IMR-90 (cell line): ENCODE results near the gene PCCA. TPM values are rescaled to one million over a fixed set of nuclear protein-coding genes. Genes with fewer than 3 reads are reported as not detected.

ENCODE experiments used
- ATAC-seq: fragments of 200-7000 bp; cut with Tn5 transposase; 2 replicates; pipeline ENCODE4 v1.9.1; 2020; ENCODE audit warnings: low read depth, mild to moderate bottlenecking, moderate library complexity
- BruUV-seq: library from RNA; stranded (reverse); fragments of 400-500 nt; replicated peaks from 2 replicates; lab custom pipeline; 2021; lab: Mats Ljungman, UMichigan
- CTCF ChIA-PET: fragments of 300-600 bp; formaldehyde crosslinking; extraction: SDS; loops from one replicate; lab custom pipeline; 2021; ENCODE audit warnings: antibody characterized with exemption; lab: Yijun Ruan, JAX
- POLR2A ChIA-PET: fragments of 300-600 bp; sonication (Branson Sonifier 250); formaldehyde crosslinking; loops from one replicate; lab custom pipeline; 2022; ENCODE audit warnings: antibody characterized with exemption; ENCODE audit not compliant: unreplicated experiment; lab: Charles Lee
- DNase-seq: peaks from one replicate; pipeline ENCODE4 v3.0.0; 2013
- H2AFZ ChIP-seq: replicated peaks from 2 replicates; pipeline ENCODE3; 2013; ENCODE audit warnings: low read length, mild to moderate bottlenecking; ENCODE audit not compliant: poor library complexity
- H2AK5ac ChIP-seq: 2 replicates; pipeline ENCODE4 v1.6.1; 2013; ENCODE audit warnings: low read depth, low read length, inconsistent platforms
- H2AK9ac ChIP-seq: replicated peaks from 2 replicates; pipeline ENCODE3; 2013; ENCODE audit warnings: mild to moderate bottlenecking, low read depth, low read length, moderate library complexity; ENCODE audit not compliant: poor library complexity
- H2BK120ac ChIP-seq: 2 replicates; pipeline ENCODE4 v1.6.1; 2013; ENCODE audit warnings: low read depth, low read length, inconsistent platforms
- H2BK15ac ChIP-seq: 3 replicates; pipeline ENCODE4 v1.6.1; 2013; ENCODE audit warnings: low read depth, low read length, inconsistent platforms
- H2BK20ac ChIP-seq: 2 replicates; pipeline ENCODE4 v1.6.1; 2013; ENCODE audit warnings: low read depth, mild to moderate bottlenecking, inconsistent platforms, low read length, moderate library complexity
- H2BK5ac ChIP-seq: 2 replicates; pipeline ENCODE4 v1.6.1; 2013; ENCODE audit warnings: mild to moderate bottlenecking, low read depth, low read length, inconsistent platforms; ENCODE audit not compliant: poor library complexity, severe bottlenecking
- H3K14ac ChIP-seq: replicated peaks from 2 replicates; pipeline ENCODE4 v1.6.1; 2013; ENCODE audit warnings: low read depth, low read length, inconsistent platforms
- H3K18ac ChIP-seq: 2 replicates; pipeline ENCODE4 v1.6.1; 2013; ENCODE audit warnings: low read depth, low read length, control low read depth
- H3K23ac ChIP-seq: 2 replicates; pipeline ENCODE4 v1.6.1; 2013; ENCODE audit warnings: low read depth, low read length, inconsistent platforms
- H3K27ac ChIP-seq: 2 replicates; pipeline ENCODE4 v1.5.1; 2013; ENCODE audit warnings: mild to moderate bottlenecking, control low read depth, low read length; ENCODE audit not compliant: insufficient read depth
- H3K27me3 ChIP-seq: 2 replicates; pipeline ENCODE4 v1.6.1; 2013; ENCODE audit warnings: low read length; ENCODE audit not compliant: control insufficient read depth, insufficient read depth
- H3K36me3 ChIP-seq: 2 replicates; pipeline ENCODE4 v1.6.1; 2013; ENCODE audit warnings: low read length, mixed read lengths; ENCODE audit not compliant: control insufficient read depth, insufficient read depth
- H3K4ac ChIP-seq: 2 replicates; pipeline ENCODE4 v1.6.1; 2013; ENCODE audit warnings: low read depth, low read length, inconsistent platforms
- H3K4me1 ChIP-seq: 2 replicates; pipeline ENCODE4 v1.6.1; 2013; ENCODE audit warnings: low read length, mixed read lengths; ENCODE audit not compliant: control insufficient read depth, insufficient read depth
- H3K4me2 ChIP-seq: 2 replicates; pipeline ENCODE4 v1.6.1; 2013; ENCODE audit warnings: low read depth, mild to moderate bottlenecking, control low read depth, low read length, moderate library complexity
- H3K4me3 ChIP-seq: 2 replicates; pipeline ENCODE4 v1.5.1; 2013; ENCODE audit warnings: low read depth, mild to moderate bottlenecking, control low read depth, low read length, moderate library complexity; ENCODE audit not compliant: insufficient read depth
- H3K56ac ChIP-seq: 2 replicates; pipeline ENCODE4 v1.6.1; 2013; ENCODE audit warnings: low read length, inconsistent platforms; ENCODE audit not compliant: insufficient read depth; ENCODE audit errors: extremely low read depth
- H3K79me1 ChIP-seq, 2 experiments: 2 replicates each; pipeline ENCODE4 v1.6.1; 2013; ENCODE audit warnings: low read length in 2 of 2, inconsistent platforms in 1 of 2, low read depth in 1 of 2
- H3K9ac ChIP-seq: 2 replicates; pipeline ENCODE4 v1.6.1; 2013; ENCODE audit warnings: low read depth, low read length, control low read depth
- H3K9me1 ChIP-seq: 2 replicates; pipeline ENCODE4 v1.6.1; 2013; ENCODE audit warnings: low read length, inconsistent platforms; ENCODE audit not compliant: insufficient read depth
- H3K9me3 ChIP-seq: 2 replicates; pipeline ENCODE4 v1.6.1; 2013; ENCODE audit warnings: low read length; ENCODE audit not compliant: control insufficient read depth, insufficient read depth
- H4K20me1 ChIP-seq: 2 replicates; pipeline ENCODE4 v1.6.1; 2013; ENCODE audit warnings: low read length, inconsistent platforms; ENCODE audit not compliant: insufficient read depth
- H4K5ac ChIP-seq: 2 replicates; pipeline ENCODE4 v1.6.1; 2013; ENCODE audit warnings: mild to moderate bottlenecking, low read depth, low read length, control low read depth
- H4K8ac ChIP-seq, 2 experiments: 2 replicates each; pipeline ENCODE4 v1.6.1; 2013; ENCODE audit warnings: low read depth in 2 of 2, low read length in 2 of 2, control low read depth in 1 of 2, inconsistent platforms in 1 of 2
- H4K91ac ChIP-seq: 2 replicates; pipeline ENCODE4 v1.6.1; 2013; ENCODE audit warnings: low read depth, low read length, inconsistent platforms; ENCODE audit not compliant: insufficient read depth
- BHLHE40 ChIP-seq: fragments of 150-350 bp; IDR thresholded peaks from 2 replicates; pipeline ENCODE4 v1.6.1; 2016; ENCODE audit warnings: mild to moderate bottlenecking, low read depth, low read length
- CEBPB ChIP-seq: IDR thresholded peaks from 2 replicates; pipeline ENCODE4 v1.6.1; 2012; ENCODE audit warnings: low read depth, low read length, improper control_type of control experiment
- CHD1 ChIP-seq: IDR thresholded peaks from 2 replicates; pipeline ENCODE4 v1.6.1; 2012; ENCODE audit warnings: low read depth, low read length, improper control_type of control experiment
- CTCF ChIP-seq: conservative IDR thresholded peaks from 2 replicates; pipeline ENCODE4 v1.5.1; 2012; ENCODE audit warnings: mild to moderate bottlenecking, low read depth, low read length, improper control_type of control experiment
- ELK1 ChIP-seq: fragments of 150-350 bp; IDR thresholded peaks from 2 replicates; pipeline ENCODE4 v1.6.1; 2016; ENCODE audit warnings: low read depth, mild to moderate bottlenecking, low read length, moderate library complexity, borderline replicate concordance
- FOS ChIP-seq: fragments of 150-350 bp; IDR thresholded peaks from 2 replicates; pipeline ENCODE4 v1.6.1; 2016; ENCODE audit warnings: low read depth, low read length
- MAFK ChIP-seq: IDR thresholded peaks from 2 replicates; pipeline ENCODE4 v1.6.1; 2012; ENCODE audit warnings: low read depth, low read length, improper control_type of control experiment
- NFE2L2 ChIP-seq: fragments of 150-350 bp; IDR thresholded peaks from 2 replicates; pipeline ENCODE4 v1.6.1; 2016; ENCODE audit warnings: low read depth, mild to moderate bottlenecking, low read length
- RAD21 ChIP-seq: IDR thresholded peaks from 2 replicates; pipeline ENCODE4 v1.6.1; 2012; ENCODE audit warnings: low read length, improper control_type of control experiment
- RFX5 ChIP-seq: IDR thresholded peaks from 2 replicates; pipeline ENCODE4 v1.8.0; 2012; ENCODE audit warnings: low read depth, mild to moderate bottlenecking, low read length, moderate library complexity
- USF2 ChIP-seq: fragments of 150-350 bp; IDR thresholded peaks from 2 replicates; pipeline ENCODE4 v1.6.1; 2017; ENCODE audit warnings: mild to moderate bottlenecking, antibody characterized with exemption, low read length, low read depth
- WGBS, 2 experiments: methylation state at CpG; one replicate each; pipeline versions ENCODE4 v1.1.5 to v1.1.7; 2013; ENCODE audit warnings: missing lambda C conversion rate in 2 of 2; ENCODE audit not compliant: insufficient read length in 1 of 2; ENCODE audit errors: extremely low coverage in 2 of 2; 5-methylcytosine and 5-hydroxymethylcytosine counted together
- dilution Hi-C: fragments of 300-500 bp; cut with HindIII; formaldehyde crosslinking; loops from one replicate; pipeline ENCODE4 v1.14.3; 2018; ENCODE audit warnings: low sequenced_read_pairs; ENCODE audit not compliant: unreplicated experiment
- in situ Hi-C: fragments of 300-500 bp; cut with MboI; formaldehyde crosslinking; loops from 3 replicates; pipeline ENCODE4 v1.14.3; 2019; ENCODE audit warnings: low sequenced_read_pairs, inconsistent platforms, mixed read lengths
- intact Hi-C: fragments of 100-400 bp; cut with micrococcal nuclease; formaldehyde crosslinking; loops from 2 replicates; pipeline ENCODE4 v1.10.0; 2022
- polyA plus RNA-seq, 3 experiments: library from polyadenylated mRNA; depleted of rRNA; stranded (reverse); fragments of >200 nt; gene quantifications; 2 replicates each; pipeline ENCODE4 v1.2.3, GENCODE V29; 2012; ENCODE audit warnings: low replicate concordance in 1 of 3
- total RNA-seq: library from RNA; depleted of rRNA; stranded (reverse); fragments of >200 nt; gene quantifications from 2 replicates; pipeline ENCODE4 v1.2.3, GENCODE V29; 2012

Gene PCCA
- total and polyA plus RNA-seq, 2 of the 4 experiments (the other 2 are of a cell fraction) = 7.6 to 24.0 TPM

DNA sequence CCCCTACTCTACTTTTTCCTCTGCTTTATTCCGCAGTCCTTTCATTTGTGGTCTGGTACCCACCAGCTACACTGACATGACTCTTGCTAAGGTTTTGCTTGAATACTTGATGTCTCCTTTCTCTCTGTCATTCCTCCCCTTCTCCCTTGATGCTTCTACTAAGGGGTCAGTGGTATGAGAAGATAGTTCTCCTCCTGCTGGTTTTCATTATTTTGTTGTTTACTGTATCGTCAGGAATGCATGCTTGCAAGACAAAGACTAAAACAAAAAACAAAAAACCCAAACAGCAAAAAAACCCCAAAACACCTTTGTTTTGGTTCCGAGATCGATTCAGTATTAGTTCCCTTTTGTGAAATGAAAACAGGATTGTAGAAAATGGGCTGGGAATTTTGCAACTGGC lies 59.5 kb downstream of the PCCA start:
- ChIA-PET CTCF (no interaction called here), POLR2A (no interaction called here)
- no peak for DNase-seq
- H2BK5ac ChIP-seq = no peak overlapping the region
- no peak overlapping the region for H3K27ac ChIP-seq
- no peak for ATAC-seq
- no peak overlapping the region for H3K4ac ChIP-seq
- H3K56ac ChIP-seq = no peak overlapping the region
- H2BK120ac ChIP-seq = no peak overlapping the region
- H3K9me1 ChIP-seq = no peaks in the 10 kb centered on the region; the same call in 1 of the 2 replicates
- no peak overlapping the region for H4K5ac ChIP-seq
- H2AFZ ChIP-seq = no peak overlapping the region
- intact Hi-C loops = no loop called here
- H2AK5ac ChIP-seq = no peak overlapping the region
- TF ChIP-seq CEBPB (no peak), MAFK (no peak), CHD1 (no peak), CTCF (no peak), FOS (no peak), ELK1 (no peak), BHLHE40 (no peak), USF2 (no peak), RFX5 (no peak), NFE2L2 (no peak), RAD21 (no peak)
- no TSS peak for BruUV-seq
- H3K14ac ChIP-seq = no peak overlapping the region
- no peak overlapping the region for H3K18ac ChIP-seq
- no CpG with 5 or more reads among the region's 4 CpGs for WGBS, 2 experiments
- H3K4me2 ChIP-seq = no peak overlapping the region
- in situ Hi-C loops = no loop called here
- no peak overlapping the region for H4K8ac ChIP-seq
- H3K4me3 ChIP-seq = no peak overlapping the region
- H3K27me3 ChIP-seq = no peaks in the 10 kb centered on the region
- H3K36me3 ChIP-seq = peaks cover 10% of the 10 kb centered on the region
- H3K9ac ChIP-seq = no peak overlapping the region
- no peak overlapping the region for H4K91ac ChIP-seq
- H2BK15ac ChIP-seq = no peak overlapping the region
- H2AK9ac ChIP-seq = no peak overlapping the region
- H3K23ac ChIP-seq = no peak overlapping the region
- no peaks in the 10 kb centered on the region for H3K4me1 ChIP-seq
- H2BK20ac ChIP-seq = no peak overlapping the region
- peaks cover 3 to 7% of the 10 kb centered on the region in 2 experiments; a peak in 1 of 4 replicates for H3K79me1 ChIP-seq
- no peaks in the 10 kb centered on the region for H3K9me3 ChIP-seq
- dilution Hi-C loops = no loop called here
- no peaks in the 10 kb centered on the region for H4K20me1 ChIP-seq
